HFFc6 (cell line): ENCODE measurements around the gene PANX2. TPM values are rescaled to one million over a fixed set of nuclear protein-coding genes. Genes with fewer than 3 reads are reported as not detected.

Experiments
- DNase-seq: peaks from one replicate; pipeline ENCODE4 v3.0.0-alpha.2; 2018
- H3K27ac Mint-ChIP-seq: 2 replicates; pipeline ENCODE4 v1.8.0; 2020; ENCODE audit warnings: mild to moderate bottlenecking, mixed read lengths
- H3K27me3 Mint-ChIP-seq: 2 replicates; pipeline ENCODE4 v1.8.0; 2021; ENCODE audit warnings: mild to moderate bottlenecking, moderate library complexity, mixed read lengths; ENCODE audit not compliant: insufficient read depth
- H3K36me3 Mint-ChIP-seq: 2 replicates; pipeline ENCODE4 v1.8.0; 2021; ENCODE audit warnings: low read depth, mixed read lengths
- H3K4me1 Mint-ChIP-seq: 2 replicates; pipeline ENCODE4 v1.8.0; 2020; ENCODE audit warnings: low read depth, mixed read lengths
- H3K4me3 Mint-ChIP-seq: 2 replicates; pipeline ENCODE4 v1.8.0; 2020; ENCODE audit warnings: mild to moderate bottlenecking, moderate library complexity, mixed read lengths
- H3K9me3 Mint-ChIP-seq: 2 replicates; pipeline ENCODE4 v1.8.0; 2020; ENCODE audit warnings: mild to moderate bottlenecking, mixed read lengths
- CTCF ChIP-seq: fragments of 200-600 bp; sonication (generic); IDR thresholded peaks from 2 replicates; pipeline ENCODE4 v1.5.0; 2021; ENCODE audit warnings: antibody characterized with exemption, mild to moderate bottlenecking
- total RNA-seq, 6 experiments: library from RNA; stranded (reverse); fragmentation: NEBNext Ultra II Directional; extraction: Animal tissue kit (Norgen Biotek cat#: 25700); gene quantifications; 2 replicates in 1 of 6; 3 replicates in 5 of 6; pipeline ENCODE4 v1.2.3, GENCODE V29; 2021

Gene PANX2
- total RNA-seq, 6 experiments from 2014 or later, result 1.2 to 2.3 (median 1.3) TPM

- TF ChIP-seq CTCF, result no peak
- H3K4me3 Mint-ChIP-seq, result no peak overlapping the region
- H3K9me3 Mint-ChIP-seq, result no peaks in the 10 kb centered on the region
- H3K36me3 Mint-ChIP-seq, result peaks cover 20% of the 10 kb centered on the region
- no peak overlapping the region for H3K27ac Mint-ChIP-seq
- peaks cover 2% of the 10 kb centered on the region for H3K27me3 Mint-ChIP-seq
- no peaks in the 10 kb centered on the region for H3K4me1 Mint-ChIP-seq
- DNase-seq, result no peak
Measured at GRCh38 chr22:50218153-50218995, 47.8 kb downstream of the PANX2 start.

GRCh38 chr22:50218996-50219727, 48.6 kb downstream of the PANX2 start:
- TF ChIP-seq CTCF, result no peak
- peaks cover 2% of the 10 kb centered on the region for H3K27me3 Mint-ChIP-seq
- DNase-seq, result peak; percentile 40
- H3K4me1 Mint-ChIP-seq, result no peaks in the 10 kb centered on the region
- H3K9me3 Mint-ChIP-seq, result no peaks in the 10 kb centered on the region
- H3K36me3 Mint-ChIP-seq, result peaks cover 13% of the 10 kb centered on the region
- no peak overlapping the region for H3K4me3 Mint-ChIP-seq
- H3K27ac Mint-ChIP-seq, result no peak overlapping the region; the same call in 1 of the 2 replicates

GRCh38 chr22:50219800-50220602, 49.5 kb downstream of the PANX2 start:
- Mint-ChIP-seq H3K9me3 (no peaks in the 10 kb centered on the region), H3K27me3 (peaks cover 2% of the 10 kb centered on the region), H3K36me3 (peaks cover 9% of the 10 kb centered on the region), H3K27ac (no peak overlapping the region; the same call in 1 of the 2 replicates), H3K4me1 (no peaks in the 10 kb centered on the region), H3K4me3 (no peak overlapping the region)
- no peak for TF ChIP-seq CTCF
- DNase-seq, result no peak

- no peak for DNase-seq
- Mint-ChIP-seq H3K27ac (no peak overlapping the region), H3K4me1 (no peaks in the 10 kb centered on the region), H3K9me3 (no peaks in the 10 kb centered on the region), H3K27me3 (peaks cover 2% of the 10 kb centered on the region), H3K4me3 (no peak overlapping the region), H3K36me3 (peaks cover 7% of the 10 kb centered on the region)
- TF ChIP-seq CTCF, result no peak
Measured at GRCh38 chr22:50220603-50221409, 50.3 kb downstream of the PANX2 start.
